Endodermal cell (in vitro differentiated cells): ENCODE measurements around the gene PRR14L. TPM values are rescaled to one million over a fixed set of nuclear protein-coding genes. Genes with fewer than 3 reads are reported as not detected.
"Not testable (repeated sequence)": the region's sequence is repeated elsewhere in the genome, so short reads cannot be mapped to it uniquely, and the experiment has no call there.

Experiments
- DNase-seq: peaks from one replicate; pipeline ENCODE4 v3.0.0-alpha.2; 2017
- H3K27ac ChIP-seq: 2 replicates; pipeline ENCODE4 v1.5.1; 2013; ENCODE audit warnings: mild to moderate bottlenecking, low read depth, low read length, moderate library complexity
- H3K27me3 ChIP-seq: 2 replicates; pipeline ENCODE4 v1.6.1; 2013; ENCODE audit warnings: mild to moderate bottlenecking, low read length, moderate library complexity; ENCODE audit not compliant: insufficient read depth, control insufficient read depth, poor library complexity, severe bottlenecking
- H3K36me3 ChIP-seq: 2 replicates; pipeline ENCODE4 v1.7.0; 2013; ENCODE audit warnings: mild to moderate bottlenecking, low read length, moderate library complexity; ENCODE audit not compliant: control insufficient read depth, insufficient read depth
- H3K4me1 ChIP-seq: one replicate; pipeline ENCODE4 v1.7.0; 2013; ENCODE audit warnings: low read length; ENCODE audit not compliant: control insufficient read depth, insufficient read depth
- H3K4me3 ChIP-seq: 2 replicates; pipeline ENCODE4 v1.5.1; 2013; ENCODE audit warnings: mild to moderate bottlenecking, low read length, moderate library complexity
- H3K9ac ChIP-seq: 2 replicates; pipeline ENCODE4 v1.6.1; 2013; ENCODE audit warnings: mild to moderate bottlenecking, low read length, moderate library complexity; ENCODE audit not compliant: poor library complexity, severe bottlenecking; ENCODE audit errors: extremely low read depth
- H3K9me3 ChIP-seq: 2 replicates; pipeline ENCODE4 v1.6.1; 2013; ENCODE audit warnings: mild to moderate bottlenecking, low read length, moderate library complexity; ENCODE audit not compliant: control insufficient read depth
- H3K27ac Mint-ChIP-seq: 2 replicates; pipeline ENCODE4 v1.8.0; 2020; ENCODE audit warnings: mixed read lengths
- H3K27me3 Mint-ChIP-seq: 2 replicates; pipeline ENCODE4 v1.8.0; 2021; ENCODE audit warnings: mild to moderate bottlenecking, mixed read lengths; ENCODE audit not compliant: insufficient read depth
- H3K36me3 Mint-ChIP-seq: 2 replicates; pipeline ENCODE4 v1.8.0; 2020; ENCODE audit warnings: low read depth, mixed read lengths
- H3K4me1 Mint-ChIP-seq: 2 replicates; pipeline ENCODE4 v1.8.0; 2020; ENCODE audit warnings: mixed read lengths
- H3K4me3 Mint-ChIP-seq: 2 replicates; pipeline ENCODE4 v1.8.0; 2020; ENCODE audit warnings: mild to moderate bottlenecking, moderate library complexity, mixed read lengths
- H3K9me3 Mint-ChIP-seq: 2 replicates; pipeline ENCODE4 v1.8.0; 2020; ENCODE audit warnings: mild to moderate bottlenecking, mixed read lengths
- WGBS, 2 experiments: methylation state at CpG; one replicate each; pipeline versions ENCODE4 v1.1.5 to v1.1.7; 2013; ENCODE audit warnings: missing lambda C conversion rate in 2 of 2, mixed read lengths in 1 of 2; ENCODE audit not compliant: insufficient coverage in 1 of 2, insufficient read length in 1 of 2; 5-methylcytosine and 5-hydroxymethylcytosine counted together
- total RNA-seq, 2 donors: library from RNA; stranded (reverse); fragmentation: NEBNext Ultra II Directional in 1 of 2; extraction: Animal tissue kit (Norgen Biotek cat#: 25700) in 1 of 2; gene quantifications; 2 replicates in 1 of 2; 3 replicates in 1 of 2; pipeline ENCODE4 v1.2.1, GENCODE V29; 2021
- TF ChIP-seq, protein P1 (sequence below): fragments of 200-600 bp; sonication (generic); conservative IDR thresholded peaks from 2 replicates; pipeline ENCODE4 v1.5.0; 2021; ENCODE audit warnings: antibody characterized with exemption, mild to moderate bottlenecking

Gene PRR14L
- total RNA-seq, 2 donors from 2014 or later, result 105 to 131 TPM

DNA sequence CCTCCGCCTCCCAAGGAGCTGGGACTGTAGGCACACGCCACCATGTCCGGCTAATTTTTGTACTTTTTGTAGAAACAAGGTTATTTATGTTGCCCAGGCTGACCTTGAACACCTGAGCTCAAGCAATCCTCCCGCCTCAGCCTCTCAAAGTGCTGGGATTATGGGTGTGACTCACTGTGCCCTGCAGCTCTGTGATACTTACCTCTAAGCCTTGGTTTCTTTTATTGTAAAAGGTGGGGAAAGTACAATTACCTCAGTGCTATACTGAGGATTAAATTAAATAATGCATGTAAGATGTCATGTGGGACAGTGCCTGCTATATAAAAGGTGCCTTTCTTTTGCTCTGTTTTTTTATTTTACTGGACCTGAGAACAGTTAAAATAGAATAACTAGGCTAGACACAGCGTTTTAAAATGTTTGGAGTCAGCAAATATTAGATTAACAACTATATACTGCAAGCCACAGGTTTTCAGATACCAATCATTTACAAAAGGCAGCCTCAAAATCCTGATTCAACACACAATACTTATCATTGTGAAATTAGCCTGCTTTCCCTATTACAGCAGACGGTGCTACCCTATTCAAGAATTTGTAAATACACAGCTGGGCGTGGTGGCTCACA is 30.0 kb downstream of the PRR14L start:
- H3K4me1 ChIP-seq, result no peaks in the 10 kb centered on the region

DNA sequence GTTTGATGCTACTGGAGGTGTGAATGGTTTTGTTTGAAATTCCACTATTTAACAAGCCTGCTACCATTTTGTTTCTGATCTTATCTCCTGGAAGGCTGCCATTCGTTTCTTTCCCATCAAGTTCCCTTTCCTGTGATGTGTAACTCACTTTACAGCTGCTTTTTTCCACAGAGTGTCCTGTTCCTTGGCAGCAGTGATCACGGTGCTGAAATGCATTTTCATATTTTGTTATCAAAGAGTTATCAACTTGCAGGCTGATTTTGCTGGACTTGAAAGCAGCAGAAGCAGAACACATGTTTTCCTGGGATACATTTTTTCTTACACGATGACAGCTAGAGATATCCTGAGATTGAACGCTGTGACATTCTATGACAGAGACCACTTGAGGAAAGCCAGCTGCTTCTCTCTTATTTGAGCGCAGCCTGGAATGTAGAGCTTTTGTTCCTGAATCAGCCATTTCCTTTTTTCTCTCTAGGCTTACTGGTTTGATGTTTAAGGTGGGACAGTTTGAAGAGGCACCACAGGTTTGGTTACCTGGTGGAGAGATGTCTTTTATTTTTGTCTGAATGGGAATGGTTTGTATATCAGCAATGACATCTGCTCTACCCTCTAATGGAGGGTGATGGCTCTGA is 34.7 kb downstream of the PRR14L start:
- 84 to 95% methylated on average over 4 to 5 of the region's 5 CpGs for WGBS, 2 experiments
- H3K4me3 Mint-ChIP-seq, result no peak overlapping the region
- no peaks in the 10 kb centered on the region for H3K4me1 Mint-ChIP-seq
- H3K9ac ChIP-seq, result no peak overlapping the region
- no peak overlapping the region for H3K4me3 ChIP-seq
- no peaks in the 10 kb centered on the region for H3K27me3 Mint-ChIP-seq
- H3K9me3 ChIP-seq, result no peaks in the 10 kb centered on the region
- H3K4me1 ChIP-seq, result no peaks in the 10 kb centered on the region
- H3K9me3 Mint-ChIP-seq, result no peaks in the 10 kb centered on the region
- DNase-seq, result no peak
- H3K27ac ChIP-seq, result no peak overlapping the region
- H3K36me3 ChIP-seq, result peaks cover 90% of the 10 kb centered on the region
- peaks cover 76% of the 10 kb centered on the region for H3K36me3 Mint-ChIP-seq
- TF ChIP-seq, protein P1, sequence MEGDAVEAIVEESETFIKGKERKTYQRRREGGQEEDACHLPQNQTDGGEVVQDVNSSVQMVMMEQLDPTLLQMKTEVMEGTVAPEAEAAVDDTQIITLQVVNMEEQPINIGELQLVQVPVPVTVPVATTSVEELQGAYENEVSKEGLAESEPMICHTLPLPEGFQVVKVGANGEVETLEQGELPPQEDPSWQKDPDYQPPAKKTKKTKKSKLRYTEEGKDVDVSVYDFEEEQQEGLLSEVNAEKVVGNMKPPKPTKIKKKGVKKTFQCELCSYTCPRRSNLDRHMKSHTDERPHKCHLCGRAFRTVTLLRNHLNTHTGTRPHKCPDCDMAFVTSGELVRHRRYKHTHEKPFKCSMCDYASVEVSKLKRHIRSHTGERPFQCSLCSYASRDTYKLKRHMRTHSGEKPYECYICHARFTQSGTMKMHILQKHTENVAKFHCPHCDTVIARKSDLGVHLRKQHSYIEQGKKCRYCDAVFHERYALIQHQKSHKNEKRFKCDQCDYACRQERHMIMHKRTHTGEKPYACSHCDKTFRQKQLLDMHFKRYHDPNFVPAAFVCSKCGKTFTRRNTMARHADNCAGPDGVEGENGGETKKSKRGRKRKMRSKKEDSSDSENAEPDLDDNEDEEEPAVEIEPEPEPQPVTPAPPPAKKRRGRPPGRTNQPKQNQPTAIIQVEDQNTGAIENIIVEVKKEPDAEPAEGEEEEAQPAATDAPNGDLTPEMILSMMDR, result no peak
- no peaks in the 10 kb centered on the region for H3K27me3 ChIP-seq
- peak overlapping the region; percentile 19 for H3K27ac Mint-ChIP-seq

More for the DNA sequence above, 30.0 kb downstream of the PRR14L start:
- Mint-ChIP-seq H3K27ac (no peak overlapping the region), H3K36me3 (peaks cover 80% of the 10 kb centered on the region), H3K4me1 (no peaks in the 10 kb centered on the region), H3K4me3 (no peak overlapping the region), H3K27me3 (no peaks in the 10 kb centered on the region), H3K9me3 (no peaks in the 10 kb centered on the region)
- Histone ChIP-seq H3K27me3 (no peaks in the 10 kb centered on the region), H3K36me3 (peaks cover 77% of the 10 kb centered on the region), H3K4me3 (no peak overlapping the region), H3K27ac (no peak overlapping the region), H3K9me3 (peaks cover 6% of the 10 kb centered on the region), H3K9ac (no peak overlapping the region)
- 78 to 94% methylated on average over 4 to 7 of the region's 7 CpGs for WGBS, 2 experiments
- TF ChIP-seq, protein P1, result no peak
- no peak for DNase-seq

DNA sequence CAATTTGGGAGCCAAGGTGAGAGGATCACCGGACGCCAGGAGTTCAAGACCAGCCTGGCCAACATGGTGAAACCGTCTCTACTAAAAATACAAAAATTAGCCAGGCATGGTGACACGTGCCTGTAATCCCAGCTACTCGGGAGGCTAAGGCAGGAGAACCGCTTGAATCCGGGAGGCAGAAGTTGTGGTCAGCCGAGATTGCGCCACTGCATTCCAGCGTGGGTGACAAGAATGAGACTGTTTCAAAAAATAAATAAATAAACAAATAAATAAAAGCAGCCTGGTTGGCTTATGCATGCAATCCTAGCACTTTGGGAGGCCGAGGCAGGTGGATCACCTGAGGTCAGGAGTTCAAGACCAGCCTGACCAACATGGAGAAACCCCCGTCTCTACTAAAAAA is 38.7 kb downstream of the PRR14L start:
- not testable (repeated sequence) for H3K27me3 Mint-ChIP-seq, H3K27ac Mint-ChIP-seq, H3K4me3 ChIP-seq, H3K27me3 ChIP-seq, H3K9ac ChIP-seq, H3K4me1 Mint-ChIP-seq, H3K9me3 Mint-ChIP-seq, H3K9me3 ChIP-seq, H3K4me3 Mint-ChIP-seq, H3K4me1 ChIP-seq, H3K27ac ChIP-seq, DNase-seq
- 89 to 92% methylated on average over 10 to 12 of the region's 12 CpGs for WGBS, 2 experiments
- peaks cover 65% of the 10 kb centered on the region for H3K36me3 ChIP-seq
- peaks cover 61% of the 10 kb centered on the region for H3K36me3 Mint-ChIP-seq
